Hematopoietic multipotent progenitor cell treated with erythropoietin and hydrocortisone succinate and interleukin-3 and kit ligand, for 17 days (in vitro differentiated cells): ENCODE measurements around the gene LRFN4.
A peak's percentile ranks its signal among the peaks of the same experiment; 100 is the strongest.

Experiments used
- DNase-seq: peaks from one replicate; pipeline ENCODE4 v3.0.0-alpha.2; 2015; ENCODE audit warnings: low spot score

Gene LRFN4

GRCh38 chr11:66845143-66845875 lies 11.6 kb upstream of the LRFN4 start:
- no peak for DNase-seq

GRCh38 chr11:66845876-66846212 lies 11.0 kb upstream of the LRFN4 start:
- no peak for DNase-seq

DNA sequence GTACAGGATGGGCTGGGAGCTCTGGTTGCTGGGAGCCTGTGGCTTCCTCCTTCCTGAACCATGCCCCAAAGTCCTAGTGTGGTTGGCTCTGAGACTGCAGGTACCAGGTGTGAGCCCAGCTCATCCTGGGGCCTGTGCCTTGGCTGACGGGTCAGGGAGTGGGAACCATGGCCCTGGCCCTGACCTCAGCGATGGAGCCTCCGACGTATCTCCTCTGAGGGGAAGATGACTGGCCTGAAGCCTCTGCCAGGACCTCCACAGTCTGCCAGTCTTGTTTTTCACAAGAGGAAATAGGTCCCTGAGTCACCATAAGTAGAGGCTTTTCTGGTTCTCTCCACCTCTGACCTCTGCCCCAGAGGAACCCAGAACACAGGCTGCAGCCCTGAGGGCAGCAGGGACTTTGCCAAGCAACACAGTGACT lies 10.2 kb upstream of the LRFN4 start:
- DNase-seq = no peak

DNA sequence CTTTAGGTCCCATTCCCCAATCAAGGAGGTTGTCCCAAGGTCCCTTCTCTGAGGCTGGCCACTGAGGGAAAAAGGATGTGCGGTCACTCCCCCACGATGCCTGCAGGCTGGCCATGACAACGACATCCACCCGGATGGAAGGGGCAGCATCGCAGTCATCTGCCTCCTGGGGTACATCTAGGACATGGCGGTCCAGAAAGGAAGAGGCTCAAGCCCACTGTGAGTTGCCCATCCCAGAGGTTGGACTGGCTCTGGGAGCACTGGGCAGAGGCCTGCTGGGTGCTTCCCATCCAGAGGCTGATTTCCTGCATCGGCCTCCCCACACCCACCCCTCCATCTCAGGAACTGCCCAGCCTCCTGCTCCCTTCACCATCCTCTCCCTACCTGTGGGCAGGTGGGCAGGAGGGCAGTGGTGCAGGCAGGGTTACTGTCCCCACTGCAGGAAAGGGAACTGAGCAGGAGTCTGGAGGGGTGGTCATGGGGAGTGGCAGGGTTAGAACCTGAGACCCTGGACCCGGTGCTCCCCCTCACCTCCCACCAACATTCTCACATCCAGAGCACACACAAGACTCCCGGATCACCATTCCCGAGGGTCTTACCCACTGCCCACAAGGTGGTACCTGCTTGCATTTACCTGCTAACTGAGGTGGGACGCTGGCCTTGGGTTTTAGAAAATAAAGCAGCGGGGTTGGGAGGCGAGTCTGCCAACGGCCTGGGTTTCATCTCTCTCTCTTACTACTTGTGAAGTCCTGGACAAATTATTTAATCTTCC lies 9.2 kb upstream of the LRFN4 start:
- DNase-seq = no peak

GRCh38 chr11:66848671-66849500 lies 8.0 kb upstream of the LRFN4 start:
- no peak for DNase-seq

DNA sequence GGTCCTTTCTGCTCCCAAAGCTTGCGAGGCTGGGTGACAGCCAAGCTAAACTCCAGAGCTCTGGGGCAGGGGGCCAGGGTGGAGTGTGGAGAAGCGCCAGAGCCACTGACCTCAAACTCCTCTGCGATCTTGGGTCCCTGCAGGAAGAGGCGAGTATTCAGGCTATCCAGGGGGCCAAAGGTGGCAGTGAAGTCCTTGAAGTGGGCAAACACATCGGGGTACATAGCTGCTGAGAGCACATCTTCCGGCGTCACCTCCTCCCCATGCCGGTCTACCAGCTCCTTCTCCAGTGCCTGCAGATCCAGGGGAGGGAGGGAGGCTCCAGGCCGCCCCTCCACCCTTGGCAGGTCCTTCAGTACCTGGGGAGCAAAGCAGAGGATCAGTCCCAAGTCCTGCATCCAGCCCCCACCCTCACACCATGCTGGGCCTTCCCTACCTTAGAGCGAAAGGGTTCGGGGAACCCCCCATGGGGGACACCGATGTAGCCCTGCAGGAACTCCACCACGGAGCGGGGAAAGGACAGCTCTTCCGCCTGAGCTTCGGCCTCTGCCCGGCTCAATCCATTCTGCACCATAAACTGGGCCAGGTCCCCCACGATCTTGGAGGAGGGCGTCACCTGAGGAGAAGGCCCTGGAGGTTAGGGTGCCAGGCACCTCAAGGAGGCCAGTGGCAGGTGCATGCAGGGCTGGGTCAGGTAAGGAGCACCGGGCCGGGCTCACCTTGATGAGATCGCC lies 7.2 kb upstream of the LRFN4 start:
- no peak for DNase-seq

- DNase-seq = no peak
Measured at GRCh38 chr11:66850235-66850587, 6.7 kb upstream of the LRFN4 start.

- no peak for DNase-seq
Measured at GRCh38 chr11:66850588-66851238, 6.2 kb upstream of the LRFN4 start.

DNA sequence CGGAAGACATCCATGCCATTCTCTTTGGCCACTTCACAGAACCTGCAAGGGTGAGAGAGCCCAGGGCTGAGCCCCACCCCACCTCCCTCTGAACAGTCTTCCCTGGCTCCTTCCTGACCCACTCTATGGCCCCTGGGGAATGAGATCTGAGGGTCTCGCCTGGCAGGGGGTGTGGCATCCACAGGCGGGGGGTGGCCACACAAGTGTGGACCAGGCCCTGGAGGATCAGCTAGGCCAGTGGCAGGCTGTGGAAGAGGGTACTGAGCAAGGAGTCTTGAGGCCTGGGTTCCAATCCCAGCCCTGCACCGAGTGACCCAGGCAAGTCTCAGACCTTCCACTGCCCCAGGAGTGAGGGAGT lies 5.6 kb upstream of the LRFN4 start:
- no peak for DNase-seq

GRCh38 chr11:66851698-66852465 lies 5.0 kb upstream of the LRFN4 start:
- DNase-seq = no peak

- DNase-seq = no peak
Measured at GRCh38 chr11:66852466-66853241, 4.2 kb upstream of the LRFN4 start.

DNA sequence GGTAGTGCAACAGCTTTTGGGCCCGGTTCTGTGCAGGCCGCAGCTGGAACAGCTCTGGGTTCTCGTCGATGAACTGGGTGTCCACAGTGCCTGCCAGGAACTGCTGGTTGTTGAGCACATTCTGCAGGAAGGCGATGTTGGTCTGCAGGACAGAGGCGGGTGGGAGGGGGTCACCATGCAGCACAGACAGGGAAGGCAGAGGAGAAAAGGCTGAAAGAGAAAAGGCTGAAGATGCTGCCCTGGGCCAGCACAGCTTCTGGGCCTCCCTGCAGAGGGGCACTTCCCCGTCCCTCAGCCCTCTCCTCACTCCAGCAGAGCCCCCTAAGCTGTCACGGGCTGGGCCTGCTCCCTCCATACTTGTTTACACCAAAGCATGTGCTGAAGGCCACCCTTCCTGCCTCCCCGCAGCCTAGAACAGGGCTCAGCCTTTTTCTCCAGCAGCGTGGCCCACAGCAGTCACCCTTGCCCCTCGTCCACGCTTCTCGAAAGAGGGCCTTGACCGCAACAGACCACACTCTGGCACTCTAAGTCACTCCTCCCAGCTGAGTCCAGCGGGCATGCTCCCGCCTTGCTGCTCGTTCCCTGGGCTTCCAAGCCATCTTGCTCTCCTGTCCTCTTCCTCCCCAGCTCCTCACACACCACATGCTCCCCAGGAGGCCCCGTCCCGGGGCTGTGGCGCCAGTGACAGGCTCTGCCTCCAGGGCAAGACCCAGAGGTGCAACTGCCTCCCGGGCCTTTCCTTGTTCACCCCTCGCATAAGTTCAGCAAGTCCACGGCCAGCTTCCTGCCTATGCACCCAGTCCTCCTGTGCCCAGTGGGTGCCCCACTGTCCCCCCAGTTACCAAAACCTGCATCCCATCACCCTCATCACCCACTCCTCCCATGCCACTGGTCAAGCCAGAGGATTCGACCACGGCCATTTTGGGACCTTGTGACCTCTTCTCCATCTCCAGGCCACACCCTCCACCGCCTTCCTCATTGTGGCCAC lies 3.3 kb upstream of the LRFN4 start:
- DNase-seq = no peak

DNA sequence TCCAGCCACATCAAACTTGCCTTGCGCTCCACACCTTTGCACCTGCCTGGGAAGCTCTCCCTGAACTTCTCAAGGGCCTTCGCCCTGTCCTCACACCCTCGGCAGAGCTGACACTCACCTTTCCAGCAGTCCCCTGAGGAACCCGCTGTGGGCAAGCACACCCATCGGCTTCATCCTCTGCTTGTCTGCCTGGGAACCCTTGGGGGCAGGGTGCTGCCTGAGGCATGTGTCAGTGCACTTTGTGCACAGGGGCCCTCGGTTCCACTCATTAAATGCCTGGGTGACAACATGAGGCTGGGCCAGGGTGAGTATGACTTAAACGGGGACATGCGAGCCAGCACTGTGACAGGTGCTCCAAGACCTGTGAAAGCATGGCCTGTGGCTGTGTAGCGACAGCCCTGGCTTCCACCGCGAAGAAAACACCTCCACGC lies 2.6 kb upstream of the LRFN4 start:
- no peak for DNase-seq

DNA sequence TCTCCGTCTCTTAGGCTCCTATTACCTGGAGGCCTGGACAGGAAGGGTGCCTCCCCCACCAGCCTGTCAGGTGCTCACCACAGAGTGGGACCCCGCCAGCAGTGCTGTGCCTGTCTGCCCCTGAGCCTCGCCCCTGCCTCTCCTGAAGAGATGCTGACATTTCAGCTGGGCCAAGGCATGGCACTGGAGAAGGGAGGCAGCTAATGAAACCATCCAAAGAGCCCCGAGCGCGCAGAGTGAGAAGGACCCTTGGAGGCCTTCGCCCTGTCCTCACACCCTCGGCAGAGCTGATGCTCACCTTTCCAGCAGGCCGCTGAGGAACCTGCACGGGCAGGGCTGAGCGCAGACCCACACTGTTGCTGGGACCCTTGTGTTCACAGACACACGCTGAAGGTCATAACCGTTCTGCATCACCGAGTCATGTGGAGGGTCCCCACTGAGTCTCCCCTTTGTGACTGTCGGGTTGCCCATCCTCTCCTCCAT lies 2.1 kb upstream of the LRFN4 start:
- no peak for DNase-seq

DNA sequence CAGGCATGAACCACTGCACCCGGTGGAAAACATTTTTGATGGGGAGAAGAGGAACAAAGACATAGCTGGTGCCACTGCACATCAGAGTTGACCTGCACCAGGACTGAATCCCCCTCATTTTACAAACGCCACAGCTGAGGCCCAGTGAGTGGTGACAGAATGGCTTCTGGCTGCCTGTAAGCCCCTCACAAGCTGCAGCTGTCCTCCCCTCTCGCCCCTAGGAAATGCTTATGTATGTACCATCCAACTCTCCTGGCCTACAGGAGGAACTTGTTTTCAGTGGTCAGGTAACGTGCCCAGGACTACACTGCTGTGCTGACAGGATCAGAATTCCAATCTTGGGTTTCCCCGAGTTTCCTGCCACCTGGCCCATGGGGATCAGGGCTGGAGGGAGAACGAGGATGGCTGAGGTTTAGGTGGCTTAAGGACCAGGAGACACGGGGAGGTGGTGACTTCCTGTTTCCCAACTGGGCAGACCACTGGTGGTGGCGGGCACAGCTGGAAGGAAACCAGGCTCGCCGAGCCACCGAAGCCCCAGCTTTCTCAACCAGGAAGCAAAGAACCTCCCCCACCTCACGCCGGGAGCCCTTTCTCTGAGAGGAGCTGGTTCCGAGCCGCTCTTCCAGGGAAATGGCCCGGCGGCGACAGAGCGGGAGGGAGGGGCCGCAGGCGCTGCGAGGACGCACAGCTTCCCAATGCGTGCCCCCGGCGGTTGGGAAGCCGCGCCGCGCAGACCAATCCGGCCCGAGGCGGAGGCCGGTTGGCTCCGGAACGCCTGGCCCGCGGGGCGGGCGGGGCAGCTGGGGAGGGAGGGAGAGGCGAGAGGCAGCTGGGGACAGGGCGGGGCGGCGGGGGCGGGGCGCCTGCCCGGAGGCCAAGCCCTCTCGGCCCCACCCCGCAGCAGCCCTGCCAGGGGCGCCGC lies 1.0 kb upstream of the LRFN4 start:
- DNase-seq = peak; percentile 91

DNA sequence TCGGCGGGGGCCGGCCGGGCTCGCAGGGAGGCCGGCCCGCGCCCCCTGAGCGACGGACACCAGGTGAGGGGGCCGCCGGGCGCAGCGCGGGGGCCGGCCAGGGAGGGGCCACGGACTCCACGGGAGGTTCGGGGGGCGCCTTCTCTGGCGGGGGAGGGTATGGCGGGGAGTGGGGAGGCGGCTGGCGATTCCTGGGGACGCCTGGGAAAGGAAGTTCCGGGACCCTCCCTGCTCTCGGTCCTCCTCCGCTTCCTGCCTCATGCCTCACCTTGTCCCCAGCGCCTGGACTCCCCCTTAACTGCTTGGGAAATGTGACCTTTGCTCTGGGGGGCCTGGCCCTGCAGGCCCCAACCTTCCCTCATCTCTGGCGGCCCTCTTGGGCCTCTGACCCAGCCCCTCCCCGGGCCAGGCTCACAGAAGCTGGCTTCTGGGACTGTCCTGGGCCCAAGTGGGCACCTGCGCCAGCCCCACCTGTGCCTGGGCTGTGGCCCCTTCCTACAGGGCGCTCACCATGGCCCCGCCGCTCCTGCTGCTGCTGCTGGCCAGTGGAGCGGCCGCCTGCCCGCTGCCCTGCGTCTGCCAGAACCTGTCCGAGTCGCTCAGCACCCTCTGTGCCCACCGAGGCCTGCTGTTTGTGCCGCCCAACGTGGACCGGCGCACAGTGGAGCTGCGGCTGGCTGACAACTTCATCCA lies 516 bp downstream of the LRFN4 start:
- DNase-seq = no peak

- no peak for DNase-seq
Measured at GRCh38 chr11:66857927-66858185, 992 bp downstream of the LRFN4 start.
